ENCODE results near the gene HERC6. TPM values are rescaled to one million over a fixed set of nuclear protein-coding genes. Genes with fewer than 3 reads are reported as not detected.
A peak's percentile ranks its signal among the peaks of the same experiment; 100 is the strongest.
"Not testable (repeated sequence)": the region's sequence is repeated elsewhere in the genome, so short reads cannot be mapped to it uniquely, and the experiment has no call there.

The HERC6 gene
- 1 to 10 TPM; 6.2 to 7.3 TPM for total RNA-seq
- long read RNA-seq, donor 1, partial matches to known transcripts = 0 of 2 reads
- long read RNA-seq, donor 1, other reads (novel, unspliced or antisense) = 0 of 2 reads
- long read RNA-seq, donor 2, partial matches to known transcripts = 4 of 5 reads
- long read RNA-seq, donor 2, other reads (novel, unspliced or antisense) = 1 of 5 reads

DNA sequence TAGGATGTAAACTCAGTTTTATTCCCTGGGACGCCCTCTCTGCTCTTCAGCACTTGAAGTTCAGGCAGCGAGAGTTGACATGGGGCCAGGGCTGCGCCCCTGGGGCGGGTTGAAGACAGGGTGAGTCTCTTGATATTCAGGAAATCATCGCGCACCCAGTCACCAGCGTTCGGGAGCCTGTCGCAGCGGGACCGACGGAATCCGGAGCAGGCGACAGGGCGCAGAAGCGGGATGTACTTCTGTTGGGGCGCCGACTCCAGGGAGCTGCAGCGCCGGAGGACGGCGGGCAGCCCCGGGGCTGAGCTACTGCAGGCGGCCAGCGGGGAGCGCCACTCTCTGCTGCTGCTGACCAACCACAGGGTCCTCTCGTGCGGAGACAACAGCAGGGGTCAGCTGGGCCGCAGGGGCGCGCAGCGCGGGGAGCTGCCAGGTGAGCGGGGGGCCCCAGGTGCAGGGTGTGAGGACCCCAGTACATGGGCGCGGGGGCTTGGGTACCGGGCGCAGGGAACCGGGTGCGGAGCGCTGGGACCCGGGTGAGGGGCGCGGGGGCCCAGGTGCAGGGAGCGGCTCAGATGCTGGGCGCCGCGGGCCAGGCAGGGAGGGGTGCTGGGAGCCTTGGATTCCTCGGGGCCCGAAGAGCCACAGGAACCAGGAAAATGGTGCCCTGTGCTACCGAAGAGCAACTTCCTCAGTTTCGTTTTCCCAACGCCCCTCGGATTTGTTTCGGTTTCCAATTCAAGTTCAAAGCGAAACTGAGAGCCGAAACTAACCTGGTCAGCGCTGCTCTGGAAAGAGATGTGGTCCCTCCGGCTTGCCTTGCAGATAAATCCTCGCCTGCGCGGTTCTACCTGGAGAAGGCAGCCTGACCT is at the start of gene HERC6:
TSS of gene HERC6 (plus strand) at position 162 of the 869 bp plus-strand sequence. CDS start at position 232, 70 bp downstream.
- DNase-seq (ENCODE audit: low spot score) = peak; percentile 90
- intact Hi-C loops (cut with DNase I) = loop anchor here in 1 of 2 donors (10.0 kb wide), 2 partner anchors 94 to 136 kb away; partner anchors contain the start of gene PPM1K

DNA sequence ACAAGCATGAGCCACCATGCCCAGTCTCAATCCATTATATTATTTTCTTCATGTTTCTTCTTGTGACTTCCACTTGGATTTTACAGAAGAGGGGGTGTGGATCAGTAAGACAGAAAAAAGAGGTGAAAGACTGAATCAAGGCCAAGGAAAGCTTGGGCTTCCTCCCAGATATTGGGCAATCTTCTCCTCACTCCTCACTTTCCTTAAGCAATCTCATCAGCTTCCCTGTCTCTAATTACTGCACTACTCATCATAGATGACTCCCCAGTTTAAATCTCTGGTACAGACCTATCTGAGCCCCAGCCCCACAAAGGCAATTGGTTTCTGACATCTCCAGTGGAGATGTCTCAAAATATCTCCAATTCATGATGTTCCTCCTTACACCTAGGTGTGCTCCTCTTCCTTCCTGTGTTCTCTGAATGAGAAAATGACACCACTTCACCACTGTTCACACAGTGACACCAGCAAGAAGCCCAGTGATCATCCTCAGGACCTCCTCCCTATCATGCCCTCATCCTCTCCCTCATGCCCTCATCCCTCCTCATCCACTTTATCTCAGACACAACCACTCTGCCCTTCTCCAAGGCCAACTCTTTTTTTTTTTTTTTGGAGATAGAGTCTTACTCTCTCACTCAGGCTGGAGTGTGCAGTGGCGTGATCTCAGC is 44.8 kb upstream of the HERC6 start:
- no peak for DNase-seq (ENCODE audit: low spot score)
- intact Hi-C loops (cut with DNase I) = no loop called here

- DNase-seq (ENCODE audit: low spot score) = no peak
- intact Hi-C loops (cut with DNase I) = no loop called here
Observed at GRCh38 chr4:88335092-88335665, 43.5 kb upstream of the HERC6 start.

- intact Hi-C loops (cut with DNase I) = loop anchor here in 1 of 2 donors (10.0 kb wide), 1 partner anchor 117 kb away; no protein-coding TSS in a partner anchor
- no peak for DNase-seq (ENCODE audit: low spot score)
Observed at GRCh38 chr4:88341227-88342192, 37.1 kb upstream of the HERC6 start.

DNA sequence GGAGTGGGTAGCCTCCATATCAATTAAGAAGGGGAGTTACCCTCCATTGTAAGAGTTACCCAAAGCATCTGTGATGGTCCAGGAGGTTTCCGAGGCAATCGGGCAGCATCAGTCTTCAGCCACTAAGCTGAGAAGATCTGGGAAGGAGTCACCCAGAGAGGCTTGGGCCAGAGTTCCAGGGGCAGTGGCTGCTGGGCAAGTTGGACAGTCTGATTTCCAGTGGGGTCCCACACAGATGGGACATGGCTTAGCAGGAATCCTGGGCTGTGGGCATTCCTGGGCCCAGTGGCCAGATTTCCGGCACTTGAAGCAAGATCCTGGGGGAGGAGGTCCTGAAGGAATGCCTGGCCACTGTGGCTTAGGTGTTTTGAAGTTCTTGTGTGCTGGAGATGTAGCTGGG is 31.8 kb upstream of the HERC6 start:
- intact Hi-C loops (cut with DNase I) = loop anchor here in 1 of 2 donors (10.0 kb wide), 1 partner anchor 122 kb away; no protein-coding TSS in a partner anchor
- DNase-seq (ENCODE audit: low spot score) = not testable (repeated sequence)

- intact Hi-C loops (cut with DNase I) = loop anchor here in 1 of 2 donors (10.0 kb wide), 1 partner anchor 124 kb away; no protein-coding TSS in a partner anchor
- DNase-seq (ENCODE audit: low spot score) = not testable (repeated sequence)
Observed at GRCh38 chr4:88348761-88349160, 29.9 kb upstream of the HERC6 start.

- DNase-seq (ENCODE audit: low spot score) = no peak
Observed at GRCh38 chr4:88350786-88351185, 27.9 kb upstream of the HERC6 start.

GRCh38 chr4:88352062-88352740 is 26.5 kb upstream of the HERC6 start:
- DNase-seq (ENCODE audit: low spot score) = no peak
- intact Hi-C loops (cut with DNase I) = no loop called here

More at GRCh38 chr4:88350786-88351185, 27.9 kb upstream of the HERC6 start:
- intact Hi-C loops (cut with DNase I) = no loop called here

DNA sequence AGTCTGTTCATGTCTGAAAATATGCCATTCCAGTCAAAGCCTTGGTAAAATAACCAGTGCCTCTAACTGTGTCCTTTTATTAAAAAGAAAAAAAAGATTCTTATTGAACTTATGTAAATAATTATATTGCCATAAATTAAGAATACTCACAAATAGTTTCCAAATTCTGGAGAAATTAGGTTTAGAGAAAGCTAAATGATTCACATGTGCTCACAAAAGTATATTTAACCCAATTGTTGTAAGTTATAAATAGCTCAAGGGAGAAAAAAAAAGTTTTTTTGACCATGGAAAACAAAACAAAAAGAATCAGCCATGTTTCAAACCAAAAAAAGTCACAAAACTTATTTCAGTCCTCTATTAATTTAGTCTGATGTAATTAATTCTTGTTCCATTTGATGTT is 25.3 kb upstream of the HERC6 start:
- intact Hi-C loops (cut with DNase I) = no loop called here
- no peak for DNase-seq (ENCODE audit: low spot score)

DNA sequence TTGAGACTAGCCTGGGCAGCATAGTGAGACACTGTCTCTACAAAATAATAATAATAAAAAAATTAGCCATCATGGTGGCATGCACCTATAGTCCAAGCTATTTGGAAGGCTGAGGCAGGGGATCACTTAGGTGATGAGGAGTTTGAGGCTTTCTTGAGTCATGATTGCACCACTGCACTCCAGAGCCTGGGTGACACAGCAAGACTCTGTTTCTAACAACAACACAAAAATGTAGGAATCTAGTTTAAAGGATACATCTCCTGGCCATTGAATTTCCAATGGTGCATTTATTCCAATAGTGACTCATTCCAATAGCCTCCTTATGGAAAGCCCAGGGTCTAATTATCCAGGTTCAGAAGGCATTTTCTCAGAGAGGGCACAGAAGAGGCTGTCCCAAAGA is 21.9 kb upstream of the HERC6 start:
- intact Hi-C loops (cut with DNase I) = no loop called here
- no peak for DNase-seq (ENCODE audit: low spot score)

GRCh38 chr4:88357262-88357661 is 21.4 kb upstream of the HERC6 start:
- no peak for DNase-seq (ENCODE audit: low spot score)
- intact Hi-C loops (cut with DNase I) = no loop called here

- intact Hi-C loops (cut with DNase I) = no loop called here
- DNase-seq (ENCODE audit: low spot score) = no peak
Observed at GRCh38 chr4:88359558-88359957, 19.1 kb upstream of the HERC6 start.

GRCh38 chr4:88360256-88360655 is 18.4 kb upstream of the HERC6 start:
- intact Hi-C loops (cut with DNase I) = loop anchor here in 1 of 2 donors (10.0 kb wide), 1 partner anchor 155 kb away; no protein-coding TSS in a partner anchor

DNA sequence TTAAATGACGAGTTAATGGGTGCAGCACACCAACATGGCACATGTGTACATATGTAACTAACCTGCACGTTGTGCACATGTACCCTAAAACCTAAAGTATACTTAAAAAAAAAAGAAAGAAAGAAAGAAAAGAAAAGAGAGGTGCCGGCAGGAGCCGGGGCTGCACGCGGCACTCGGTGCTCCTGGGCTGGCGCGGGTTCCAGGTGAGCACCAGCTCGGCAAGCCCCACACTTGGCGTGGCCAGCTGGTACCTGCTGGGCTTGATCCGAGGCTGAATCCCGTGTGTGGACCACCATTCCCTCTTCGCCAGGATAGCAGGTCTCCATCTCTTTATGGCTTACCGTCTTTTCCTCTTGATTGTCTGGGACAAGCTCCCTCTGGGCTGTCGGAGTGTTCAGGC is 17.9 kb upstream of the HERC6 start:
- DNase-seq (ENCODE audit: low spot score) = no peak
- intact Hi-C loops (cut with DNase I) = loop anchor here in 1 of 2 donors (10.0 kb wide), 1 partner anchor 154 kb away; no protein-coding TSS in a partner anchor

More at GRCh38 chr4:88360256-88360655, 18.4 kb upstream of the HERC6 start:
- DNase-seq (ENCODE audit: low spot score) = no peak

DNA sequence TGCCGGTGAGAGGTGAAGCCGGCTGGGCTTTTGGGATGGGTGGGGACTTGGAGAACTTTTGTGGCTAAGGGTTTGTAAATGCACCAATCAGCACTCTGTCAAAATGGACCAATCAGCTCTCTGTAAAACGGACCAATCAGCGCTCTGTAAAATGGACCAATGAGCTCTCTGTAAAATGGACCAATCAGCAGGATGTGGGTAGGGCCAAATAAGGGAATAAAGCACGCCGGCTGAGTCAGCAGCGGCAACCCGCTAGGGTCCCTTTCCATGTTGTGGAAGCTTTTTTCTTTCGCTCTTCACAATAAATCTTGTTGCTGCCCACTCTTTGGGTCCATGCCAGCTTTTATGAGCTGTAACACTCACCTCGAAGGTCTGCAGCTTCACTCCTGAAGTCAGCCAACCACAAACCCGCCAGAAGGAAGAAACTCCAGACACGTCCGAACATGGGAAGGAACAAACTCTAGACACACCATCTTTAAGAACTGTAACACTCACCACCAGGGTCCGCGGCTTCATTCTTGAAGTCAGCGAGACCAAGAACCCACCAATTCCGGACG is 17.4 kb upstream of the HERC6 start:
- intact Hi-C loops (cut with DNase I) = loop anchor here in 1 of 2 donors (10.0 kb wide), 1 partner anchor 154 kb away; no protein-coding TSS in a partner anchor
- not testable (repeated sequence) for DNase-seq (ENCODE audit: low spot score)

DNA sequence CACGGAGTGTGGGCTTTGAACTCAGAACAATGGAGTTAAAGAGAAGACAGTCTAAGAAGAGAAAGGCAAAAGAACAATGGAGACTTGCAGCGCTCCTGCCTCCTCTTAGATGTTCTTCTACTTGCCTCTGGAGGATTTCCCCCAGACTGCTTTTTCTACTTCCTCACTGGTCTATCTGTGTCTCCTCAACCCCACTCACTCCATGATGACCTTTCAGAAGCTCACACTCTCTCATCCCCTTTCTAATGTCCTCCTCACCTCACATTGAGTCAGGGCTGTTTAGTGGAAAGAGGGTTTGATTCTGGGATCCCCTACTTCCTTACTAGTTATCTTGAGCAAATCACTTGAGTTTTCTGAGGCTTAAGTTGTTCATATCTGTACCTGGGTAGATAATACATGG is 12.2 kb upstream of the HERC6 start:
- DNase-seq (ENCODE audit: low spot score) = no peak
- intact Hi-C loops (cut with DNase I) = loop anchor here in 1 of 2 donors (10.0 kb wide), 1 partner anchor 148 kb away; no protein-coding TSS in a partner anchor

GRCh38 chr4:88367826-88368225 is 10.8 kb upstream of the HERC6 start:
- no peak for DNase-seq (ENCODE audit: low spot score)
- intact Hi-C loops (cut with DNase I) = loop anchor here in 1 of 2 donors (10.0 kb wide), 1 partner anchor 147 kb away; no protein-coding TSS in a partner anchor
